MM.1S (cell line): ENCODE results near the gene TLDC2.

Source experiments
- DNase-seq: peaks from one replicate; pipeline ENCODE4 v3.0.0-alpha.2; 2015
- H2AFZ ChIP-seq: fragments of 300-600 bp; sonication (generic); 2 replicates; pipeline ENCODE4 v1.6.0; 2016; ENCODE audit warnings: antibody characterized with exemption, low read length
- H3F3A ChIP-seq: fragments of 300-600 bp; sonication (generic); 2 replicates; pipeline ENCODE4 v1.6.1; 2016; ENCODE audit warnings: mild to moderate bottlenecking, antibody characterized with exemption, low read length, moderate library complexity, mixed read lengths; ENCODE audit not compliant: insufficient read depth
- H3K27ac ChIP-seq: fragments of 300-600 bp; sonication (generic); 2 replicates; pipeline ENCODE4 v1.5.1; 2016; ENCODE audit warnings: mild to moderate bottlenecking, low read length
- H3K27me3 ChIP-seq: fragments of 300-600 bp; sonication (generic); replicated peaks from 2 replicates; pipeline ENCODE4 v1.6.0; 2016; ENCODE audit warnings: low read length; ENCODE audit not compliant: insufficient read depth
- H3K36me3 ChIP-seq: fragments of 300-600 bp; sonication (generic); replicated peaks from 2 replicates; pipeline ENCODE4 v1.6.1; 2016; ENCODE audit warnings: mild to moderate bottlenecking, low read length, mixed read lengths; ENCODE audit not compliant: insufficient read depth
- H3K4me1 ChIP-seq: fragments of 300-600 bp; sonication (generic); 2 replicates; pipeline ENCODE4 v1.6.1; 2016; ENCODE audit warnings: low read length, mixed read lengths
- H3K4me2 ChIP-seq: fragments of 300-600 bp; sonication (generic); 2 replicates; pipeline ENCODE4 v1.6.0; 2016; ENCODE audit warnings: low read depth, low read length
- H3K4me3 ChIP-seq: fragments of 300-600 bp; sonication (generic); 2 replicates; pipeline ENCODE4 v1.5.1; 2016; ENCODE audit warnings: low read length, mixed read lengths
- H3K79me2 ChIP-seq: fragments of 300-600 bp; sonication (generic); 2 replicates; pipeline ENCODE4 v1.6.1; 2016; ENCODE audit warnings: mixed run types, low read length, mixed read lengths
- H3K9ac ChIP-seq: fragments of 300-600 bp; sonication (generic); 2 replicates; pipeline ENCODE4 v1.6.1; 2016; ENCODE audit warnings: low read length, mixed read lengths
- H3K9me2 ChIP-seq: fragments of 300-600 bp; sonication (generic); replicated peaks from 2 replicates; pipeline ENCODE4 v1.6.1; 2016; ENCODE audit warnings: mild to moderate bottlenecking, low read length, mixed read lengths; ENCODE audit not compliant: insufficient read depth
- H3K9me3 ChIP-seq: fragments of 300-600 bp; sonication (generic); replicated peaks from 2 replicates; pipeline ENCODE4 v1.6.1; 2016; ENCODE audit warnings: mild to moderate bottlenecking, low read length, mixed read lengths; ENCODE audit not compliant: insufficient read depth
- H4K20me1 ChIP-seq: fragments of 300-600 bp; sonication (generic); 2 replicates; pipeline ENCODE4 v1.6.1; 2016; ENCODE audit warnings: mild to moderate bottlenecking, low read length, moderate library complexity, mixed read lengths; ENCODE audit not compliant: insufficient read depth
- CTCF ChIP-seq: fragments of 300-600 bp; sonication (generic); IDR thresholded peaks from 2 replicates; pipeline ENCODE4 v1.5.1; 2016; ENCODE audit warnings: antibody characterized with exemption, low read length, mixed read lengths
- EZH2 ChIP-seq: fragments of 300-600 bp; sonication (generic); optimal IDR thresholded peaks from 2 replicates; pipeline ENCODE3; 2017; ENCODE audit warnings: low read depth, mild to moderate bottlenecking, antibody characterized with exemption, low read length, mixed read lengths
- EZH2phosphoT487 ChIP-seq: fragments of 300-600 bp; sonication (generic); IDR thresholded peaks from 2 replicates; pipeline ENCODE4 v1.6.1; 2018; ENCODE audit warnings: antibody characterized with exemption, low read length

The TLDC2 gene

GRCh38 chr20:36852187-36852586 is 23.8 kb upstream of the TLDC2 start:
- H3K4me2 ChIP-seq = no peak overlapping the region
- H3K4me3 ChIP-seq = no peak overlapping the region
- no peaks in the 10 kb centered on the region for H3K4me1 ChIP-seq
- H3K79me2 ChIP-seq = no peaks in the 10 kb centered on the region
- H3K9ac ChIP-seq = no peak overlapping the region
- H3K36me3 ChIP-seq = no peaks in the 10 kb centered on the region
- TF ChIP-seq EZH2phosphoT487 = no peak
- H3K27ac ChIP-seq = no peak overlapping the region
- DNase-seq = no peak
- H4K20me1 ChIP-seq = no peaks in the 10 kb centered on the region
- no peaks in the 10 kb centered on the region for H3K9me3 ChIP-seq
- no peak overlapping the region for H2AFZ ChIP-seq
- no peaks in the 10 kb centered on the region for H3K9me2 ChIP-seq
- H3K27me3 ChIP-seq = no peaks in the 10 kb centered on the region
- H3F3A ChIP-seq = no peaks in the 10 kb centered on the region

- Histone ChIP-seq H3K79me2 (no peaks in the 10 kb centered on the region), H3K4me2 (no peak overlapping the region), H3K36me3 (no peaks in the 10 kb centered on the region), H3K9me2 (no peaks in the 10 kb centered on the region), H4K20me1 (no peaks in the 10 kb centered on the region), H3K4me3 (no peak overlapping the region), H3K9ac (no peak overlapping the region), H3K9me3 (no peaks in the 10 kb centered on the region), H3K27ac (no peak overlapping the region), H3F3A (no peaks in the 10 kb centered on the region), H3K4me1 (no peaks in the 10 kb centered on the region), H3K27me3 (no peaks in the 10 kb centered on the region), H2AFZ (no peak overlapping the region)
- no peak for DNase-seq
- TF ChIP-seq EZH2 (no peak), EZH2phosphoT487 (no peak), CTCF (no peak)
Measured at GRCh38 chr20:36854348-36855240, 21.3 kb upstream of the TLDC2 start.

GRCh38 chr20:36855241-36855657 is 20.7 kb upstream of the TLDC2 start:
- Histone ChIP-seq H3K36me3 (no peaks in the 10 kb centered on the region), H3K27ac (no peak overlapping the region), H2AFZ (no peak overlapping the region), H3K9me2 (no peaks in the 10 kb centered on the region), H3F3A (no peaks in the 10 kb centered on the region), H3K4me1 (no peaks in the 10 kb centered on the region), H4K20me1 (no peaks in the 10 kb centered on the region), H3K79me2 (no peaks in the 10 kb centered on the region), H3K4me3 (no peak overlapping the region), H3K9me3 (no peaks in the 10 kb centered on the region), H3K4me2 (no peak overlapping the region), H3K9ac (no peak overlapping the region), H3K27me3 (no peaks in the 10 kb centered on the region)
- no peak for DNase-seq
- TF ChIP-seq EZH2 (no peak), EZH2phosphoT487 (no peak), CTCF (no peak)

GRCh38 chr20:36856195-36856594 is 19.7 kb upstream of the TLDC2 start:
- H3K27ac ChIP-seq = no peak overlapping the region

More at GRCh38 chr20:36856195-36856594, 19.7 kb upstream of the TLDC2 start:
- Histone ChIP-seq H2AFZ (no peak overlapping the region), H3K36me3 (no peaks in the 10 kb centered on the region), H3K4me1 (no peaks in the 10 kb centered on the region), H3K27me3 (no peaks in the 10 kb centered on the region), H4K20me1 (no peaks in the 10 kb centered on the region), H3K9me2 (no peaks in the 10 kb centered on the region), H3K79me2 (no peaks in the 10 kb centered on the region), H3K4me2 (no peak overlapping the region), H3K9ac (no peak overlapping the region), H3K9me3 (no peaks in the 10 kb centered on the region), H3K4me3 (no peak overlapping the region), H3F3A (0 out of 2 replicates have a peak, but pooled peaks cover 2% of the 10 kb centered on the region)
- DNase-seq = no peak
- TF ChIP-seq CTCF = no peak
- no peak for TF ChIP-seq EZH2
- no peak for TF ChIP-seq EZH2phosphoT487
